ENCODE measurements around the gene GABRG3. TPM values are rescaled to one million over a fixed set of nuclear protein-coding genes. Genes with fewer than 3 reads are reported as not detected.

GABRG3 gene
- total RNA-seq, 1 donor from 2014 or later: 3.0 TPM

- no peak for DNase-seq (ENCODE audit: low spot score in 2 of 2, unreplicated experiment in 2 of 2)
- Mint-ChIP-seq H3K27ac (no peak overlapping the region), H3K4me1 (peaks cover 14% of the 10 kb centered on the region), H3K4me3 (no peak overlapping the region), H3K36me3 (no peaks in the 10 kb centered on the region), H3K27me3 (ENCODE audit: low read depth) (no peaks in the 10 kb centered on the region), H3K9me3 (peaks cover 4% of the 10 kb centered on the region)
- no peak for TF ChIP-seq CTCF (IDR thresholded peaks at IDR 0.05; ENCODE audit: unreplicated experiment)
Measured at GRCh38 chr15:27486683-27487647, 516.0 kb downstream of the GABRG3 start.

GRCh38 chr15:27487846-27488245 is 516.9 kb downstream of the GABRG3 start:
- DNase-seq (ENCODE audit: low spot score in 2 of 2, unreplicated experiment in 2 of 2): no peak
- Mint-ChIP-seq H3K9me3 (peaks cover 4% of the 10 kb centered on the region), H3K36me3 (no peaks in the 10 kb centered on the region), H3K27me3 (ENCODE audit: low read depth) (no peaks in the 10 kb centered on the region), H3K27ac (no peak overlapping the region), H3K4me3 (no peak overlapping the region), H3K4me1 (peaks cover 22% of the 10 kb centered on the region)
- TF ChIP-seq CTCF (IDR thresholded peaks at IDR 0.05; ENCODE audit: unreplicated experiment): no peak

GRCh38 chr15:27490867-27491595 is 520.0 kb downstream of the GABRG3 start:
- H3K27ac Mint-ChIP-seq: peak overlapping the region; percentile 78
- no peaks in the 10 kb centered on the region for H3K27me3 Mint-ChIP-seq (ENCODE audit: low read depth)
- no peak overlapping the region for H3K4me3 Mint-ChIP-seq
- H3K4me1 Mint-ChIP-seq: peaks cover 22% of the 10 kb centered on the region
- no peaks in the 10 kb centered on the region for H3K9me3 Mint-ChIP-seq
- no peak for TF ChIP-seq CTCF (IDR thresholded peaks at IDR 0.05; ENCODE audit: unreplicated experiment)
- no peak for DNase-seq (ENCODE audit: low spot score in 2 of 2, unreplicated experiment in 2 of 2)
- no peaks in the 10 kb centered on the region for H3K36me3 Mint-ChIP-seq

- no peak overlapping the region for H3K4me3 Mint-ChIP-seq
- no peaks in the 10 kb centered on the region for H3K27me3 Mint-ChIP-seq (ENCODE audit: low read depth)
- no peak for TF ChIP-seq CTCF (IDR thresholded peaks at IDR 0.05; ENCODE audit: unreplicated experiment)
- H3K27ac Mint-ChIP-seq: peak overlapping the region; percentile 80
- no peak for DNase-seq (ENCODE audit: low spot score in 2 of 2, unreplicated experiment in 2 of 2)
- no peaks in the 10 kb centered on the region for H3K9me3 Mint-ChIP-seq
- H3K36me3 Mint-ChIP-seq: no peaks in the 10 kb centered on the region
- H3K4me1 Mint-ChIP-seq: peaks cover 22% of the 10 kb centered on the region
Measured at GRCh38 chr15:27491666-27492621, 521.0 kb downstream of the GABRG3 start.

- no peak for TF ChIP-seq CTCF (IDR thresholded peaks at IDR 0.05; ENCODE audit: unreplicated experiment)
- Mint-ChIP-seq H3K36me3 (no peaks in the 10 kb centered on the region), H3K27me3 (ENCODE audit: low read depth) (no peaks in the 10 kb centered on the region), H3K4me3 (no peak overlapping the region), H3K27ac (no peak overlapping the region), H3K9me3 (no peaks in the 10 kb centered on the region), H3K4me1 (peaks cover 17% of the 10 kb centered on the region)
- DNase-seq (ENCODE audit: low spot score in 2 of 2, unreplicated experiment in 2 of 2): no peak
Measured at GRCh38 chr15:27495963-27496459, 525.0 kb downstream of the GABRG3 start.

Data from mesothelial cell of epicardium (in vitro differentiated cells).